Activated CD4-positive, alpha-beta memory T cell treated with anti-CD3 and anti-CD28 coated beads, Interleukin-2, amount 10 ng/mL, durations not matched to agents 7 days and 5 days (primary cell): ENCODE measurements around the gene BOC. TPM values are rescaled to one million over a fixed set of nuclear protein-coding genes. Genes with fewer than 3 reads are reported as not detected.

Source experiments
- CTCF ChIA-PET: fragments of 350-600 bp; sonication (Branson Sonifier 250); formaldehyde crosslinking; loops from one replicate; lab custom pipeline; 2021; ENCODE audit warnings: antibody characterized with exemption, inconsistent platforms; lab: Charles Lee
- POLR2A ChIA-PET: fragments of 350-600 bp; sonication (Branson Sonifier 250); formaldehyde crosslinking; loops from one replicate; lab custom pipeline; 2021; ENCODE audit warnings: antibody characterized with exemption; lab: Charles Lee
- DNase-seq: peaks from one replicate; pipeline ENCODE4 v3.0.0-alpha.2; 2020
- H3K27ac Mint-ChIP-seq: one replicate; pipeline ENCODE4 v1.8.0; 2021; ENCODE audit warnings: mild to moderate bottlenecking, mixed read lengths
- H3K27me3 Mint-ChIP-seq: one replicate; pipeline ENCODE4 v1.8.0; 2021; ENCODE audit warnings: mixed read lengths
- H3K36me3 Mint-ChIP-seq: one replicate; pipeline ENCODE4 v1.8.0; 2021; ENCODE audit warnings: low read depth, mixed read lengths
- H3K4me1 Mint-ChIP-seq: one replicate; pipeline ENCODE4 v1.8.0; 2021; ENCODE audit warnings: mixed read lengths
- H3K4me3 Mint-ChIP-seq: one replicate; pipeline ENCODE4 v1.8.0; 2021; ENCODE audit warnings: mild to moderate bottlenecking, mixed read lengths
- H3K9me3 Mint-ChIP-seq: one replicate; pipeline ENCODE4 v1.8.0; 2021; ENCODE audit warnings: mixed read lengths
- total RNA-seq, 2 experiments: library from RNA; stranded (reverse); gene quantifications; one replicate each; pipeline ENCODE4 v1.2.3, GENCODE V29; 2021

BOC gene
- total RNA-seq, 2 experiments from 2014 or later, result not detected

GRCh38 chr3:113253702-113254101 lies 42.3 kb downstream of the BOC start:
- Mint-ChIP-seq H3K27ac (no peak overlapping the region), H3K9me3 (no peaks in the 10 kb centered on the region), H3K27me3 (peaks cover 6% of the 10 kb centered on the region), H3K36me3 (no peaks in the 10 kb centered on the region), H3K4me3 (no peak overlapping the region), H3K4me1 (peaks cover 6% of the 10 kb centered on the region)
- ChIA-PET CTCF (no interaction called here), POLR2A (no interaction called here)
- no peak for DNase-seq

DNA sequence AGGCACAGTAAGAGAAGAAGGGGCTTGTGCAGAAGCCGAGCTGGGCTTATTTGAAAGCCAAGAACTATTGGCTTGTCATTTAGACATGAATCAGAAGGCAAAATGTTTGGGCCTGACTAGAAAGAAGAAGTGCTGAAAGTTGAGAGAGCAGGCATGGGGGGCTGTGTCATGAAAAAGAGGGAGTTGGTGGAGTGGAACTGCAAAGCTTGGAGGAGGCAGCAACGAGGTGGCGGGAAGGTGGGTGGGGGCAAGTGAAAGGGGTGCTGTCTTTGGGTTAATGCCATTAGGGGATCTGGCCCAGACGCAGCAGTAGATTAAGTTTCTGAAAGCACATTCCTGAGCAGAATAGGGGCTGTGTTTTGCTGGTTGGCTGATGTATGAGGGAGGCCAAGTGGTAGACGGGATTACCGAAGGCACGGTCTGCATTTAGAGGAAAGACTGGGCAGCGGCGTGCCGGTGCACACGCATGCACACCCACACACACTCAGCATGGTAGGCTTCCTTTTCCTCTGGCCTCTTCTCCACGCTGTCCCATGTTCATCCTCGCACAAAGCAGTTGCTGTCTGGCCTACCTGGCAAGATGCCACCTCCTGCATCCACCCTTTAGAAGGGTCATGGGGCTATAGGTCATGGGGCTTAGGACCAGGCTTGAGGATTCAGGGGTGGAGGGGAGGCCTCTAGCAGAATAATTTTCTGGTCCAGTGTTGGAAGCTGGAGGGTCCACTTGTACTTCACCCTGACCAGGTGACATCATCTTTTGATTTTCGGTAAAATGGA lies 43.0 kb downstream of the BOC start:
- CTCF ChIA-PET, result no interaction called here
- H3K4me1 Mint-ChIP-seq, result peaks cover 6% of the 10 kb centered on the region
- H3K27ac Mint-ChIP-seq, result no peak overlapping the region
- POLR2A ChIA-PET, result no interaction called here
- no peaks in the 10 kb centered on the region for H3K9me3 Mint-ChIP-seq
- no peak overlapping the region for H3K4me3 Mint-ChIP-seq
- no peak for DNase-seq
- peaks cover 3% of the 10 kb centered on the region for H3K27me3 Mint-ChIP-seq
- no peaks in the 10 kb centered on the region for H3K36me3 Mint-ChIP-seq

GRCh38 chr3:113255100-113255853 lies 43.9 kb downstream of the BOC start:
- Mint-ChIP-seq H3K9me3 (no peaks in the 10 kb centered on the region), H3K27ac (no peak overlapping the region), H3K36me3 (no peaks in the 10 kb centered on the region), H3K27me3 (peaks cover 3% of the 10 kb centered on the region), H3K4me3 (no peak overlapping the region), H3K4me1 (peaks cover 6% of the 10 kb centered on the region)
- DNase-seq, result no peak
- POLR2A ChIA-PET, result interaction anchor here (0.7 kb wide), 1 partner anchor 72 kb away, joined by 3 read pairs; no protein-coding TSS in a partner anchor
- CTCF ChIA-PET, result interaction anchor here (1.0 kb wide), 1 partner anchor 32 kb away, joined by 4 read pairs; no protein-coding TSS in a partner anchor

GRCh38 chr3:113255854-113256615 lies 44.7 kb downstream of the BOC start:
- POLR2A ChIA-PET, result no interaction called here
- Mint-ChIP-seq H3K27ac (no peak overlapping the region), H3K4me1 (peaks cover 6% of the 10 kb centered on the region), H3K36me3 (no peaks in the 10 kb centered on the region), H3K9me3 (no peaks in the 10 kb centered on the region), H3K27me3 (peaks cover 3% of the 10 kb centered on the region), H3K4me3 (no peak overlapping the region)
- CTCF ChIA-PET, result interaction anchor here (0.7 to 1.0 kb wide), 2 partner anchors 31 to 33 kb away, joined by 3 to 4 read pairs; no protein-coding TSS in a partner anchor
- no peak for DNase-seq

DNA sequence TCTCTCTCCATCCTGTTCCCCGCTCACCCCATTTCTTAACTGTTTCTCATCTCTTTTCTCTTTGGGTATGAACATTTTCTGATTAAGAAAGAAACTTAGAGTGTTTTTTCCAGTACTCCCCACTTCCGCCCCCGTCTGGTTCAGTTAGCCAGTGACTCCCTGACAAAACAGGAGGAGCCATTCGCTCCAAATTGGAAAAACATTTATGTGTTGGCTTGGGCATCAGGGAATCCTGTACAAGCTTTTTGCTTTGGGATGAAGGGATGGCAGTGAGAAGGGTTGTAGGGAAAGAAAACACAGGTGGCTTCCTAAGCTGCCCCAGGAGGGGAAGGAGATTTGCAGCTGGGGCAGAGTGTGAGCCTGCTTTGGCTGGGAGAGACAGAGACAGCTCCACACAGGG lies 47.0 kb downstream of the BOC start:
- no peaks in the 10 kb centered on the region for H3K9me3 Mint-ChIP-seq
- H3K27me3 Mint-ChIP-seq, result peaks cover 5% of the 10 kb centered on the region
- H3K4me3 Mint-ChIP-seq, result no peak overlapping the region
- CTCF ChIA-PET, result interaction anchor here (2.2 kb wide), 1 partner anchor 30 kb away, joined by 8 read pairs; no protein-coding TSS in a partner anchor
- H3K4me1 Mint-ChIP-seq, result peaks cover 6% of the 10 kb centered on the region
- no peak overlapping the region for H3K27ac Mint-ChIP-seq
- POLR2A ChIA-PET, result no interaction called here
- no peaks in the 10 kb centered on the region for H3K36me3 Mint-ChIP-seq
- DNase-seq, result no peak

- no peak overlapping the region for H3K27ac Mint-ChIP-seq
- no peaks in the 10 kb centered on the region for H3K9me3 Mint-ChIP-seq
- ChIA-PET CTCF (interaction anchor here (2.2 kb wide), 1 partner anchor 29 kb away, joined by 8 read pairs; no protein-coding TSS in a partner anchor), POLR2A (no interaction called here)
- DNase-seq, result no peak
- no peak overlapping the region for H3K4me3 Mint-ChIP-seq
- H3K36me3 Mint-ChIP-seq, result no peaks in the 10 kb centered on the region
- H3K27me3 Mint-ChIP-seq, result peaks cover 5% of the 10 kb centered on the region
- peaks cover 6% of the 10 kb centered on the region for H3K4me1 Mint-ChIP-seq
Measured at GRCh38 chr3:113259196-113259595, 47.8 kb downstream of the BOC start.

GRCh38 chr3:113261063-113261625 lies 49.8 kb downstream of the BOC start:
- H3K27me3 Mint-ChIP-seq, result peaks cover 1% of the 10 kb centered on the region
- no peak for DNase-seq
- no peak overlapping the region for H3K4me3 Mint-ChIP-seq
- no peaks in the 10 kb centered on the region for H3K9me3 Mint-ChIP-seq
- CTCF ChIA-PET, result no interaction called here
- H3K27ac Mint-ChIP-seq, result no peak overlapping the region
- H3K36me3 Mint-ChIP-seq, result no peaks in the 10 kb centered on the region
- peaks cover 6% of the 10 kb centered on the region for H3K4me1 Mint-ChIP-seq
- POLR2A ChIA-PET, result no interaction called here

DNA sequence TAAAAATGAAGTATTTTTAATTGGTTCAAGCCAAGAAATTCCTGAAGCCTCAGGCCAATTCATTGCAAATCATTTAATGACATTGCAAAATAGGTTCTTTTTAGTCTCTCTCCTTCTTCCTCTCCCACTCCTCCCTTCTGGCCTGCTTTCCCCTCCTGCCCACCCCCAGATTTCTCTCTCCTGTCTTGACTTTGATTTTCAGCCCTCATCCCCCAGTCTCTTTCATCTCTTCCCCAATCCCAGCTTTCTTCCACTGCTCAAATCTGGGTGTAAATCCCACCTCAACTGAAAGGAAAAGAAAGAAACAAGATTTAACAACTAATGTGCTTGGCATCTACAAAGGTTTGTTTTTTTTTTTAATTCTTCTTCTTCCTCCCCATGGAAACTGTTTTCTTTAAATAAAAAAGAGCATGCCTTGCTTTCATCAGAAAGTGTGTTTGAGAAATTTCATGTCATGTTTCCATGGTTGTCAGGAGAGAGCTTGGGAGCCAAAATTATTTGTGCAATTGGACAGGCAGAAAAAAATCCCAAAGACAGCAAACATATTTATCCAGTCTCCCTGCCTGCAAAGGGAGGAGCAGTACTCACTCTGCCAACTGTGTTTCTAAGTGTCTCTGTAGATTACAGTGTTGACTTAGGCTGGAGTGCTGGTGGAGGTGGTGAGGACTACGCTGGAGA lies 50.4 kb downstream of the BOC start:
- ChIA-PET CTCF (no interaction called here), POLR2A (no interaction called here)
- no peaks in the 10 kb centered on the region for H3K9me3 Mint-ChIP-seq
- no peak overlapping the region for H3K4me3 Mint-ChIP-seq
- H3K4me1 Mint-ChIP-seq, result peaks cover 6% of the 10 kb centered on the region
- H3K36me3 Mint-ChIP-seq, result no peaks in the 10 kb centered on the region
- H3K27me3 Mint-ChIP-seq, result peaks cover 4% of the 10 kb centered on the region
- no peak overlapping the region for H3K27ac Mint-ChIP-seq
- no peak for DNase-seq

DNA sequence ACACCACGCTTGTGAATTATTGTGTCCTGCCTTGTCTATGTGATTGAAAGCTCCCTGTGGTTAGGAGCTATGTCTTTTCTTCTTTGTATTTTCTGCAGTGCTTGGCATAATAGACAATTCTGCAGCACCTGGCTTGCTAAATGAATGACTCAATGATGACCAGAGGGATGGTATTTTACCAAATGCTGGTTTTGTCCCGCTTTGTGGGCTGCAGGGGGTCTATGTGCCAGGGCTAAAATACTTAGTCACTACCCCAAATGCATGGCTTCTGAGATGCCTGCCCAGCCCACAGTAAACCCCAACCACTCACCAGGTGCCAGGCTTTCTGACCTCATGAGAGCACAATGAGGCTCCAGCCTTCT lies 50.9 kb downstream of the BOC start:
- Mint-ChIP-seq H3K27me3 (peaks cover 4% of the 10 kb centered on the region), H3K4me1 (peaks cover 6% of the 10 kb centered on the region), H3K4me3 (no peak overlapping the region), H3K27ac (no peak overlapping the region), H3K36me3 (no peaks in the 10 kb centered on the region), H3K9me3 (no peaks in the 10 kb centered on the region)
- ChIA-PET POLR2A (no interaction called here), CTCF (no interaction called here)
- DNase-seq, result no peak

GRCh38 chr3:113263020-113263419 lies 51.7 kb downstream of the BOC start:
- ChIA-PET CTCF (no interaction called here), POLR2A (no interaction called here)
- no peaks in the 10 kb centered on the region for H3K36me3 Mint-ChIP-seq
- DNase-seq, result no peak
- no peaks in the 10 kb centered on the region for H3K9me3 Mint-ChIP-seq
- no peak overlapping the region for H3K4me3 Mint-ChIP-seq
- peaks cover 2% of the 10 kb centered on the region for H3K4me1 Mint-ChIP-seq
- peaks cover 4% of the 10 kb centered on the region for H3K27me3 Mint-ChIP-seq
- H3K27ac Mint-ChIP-seq, result no peak overlapping the region

DNA sequence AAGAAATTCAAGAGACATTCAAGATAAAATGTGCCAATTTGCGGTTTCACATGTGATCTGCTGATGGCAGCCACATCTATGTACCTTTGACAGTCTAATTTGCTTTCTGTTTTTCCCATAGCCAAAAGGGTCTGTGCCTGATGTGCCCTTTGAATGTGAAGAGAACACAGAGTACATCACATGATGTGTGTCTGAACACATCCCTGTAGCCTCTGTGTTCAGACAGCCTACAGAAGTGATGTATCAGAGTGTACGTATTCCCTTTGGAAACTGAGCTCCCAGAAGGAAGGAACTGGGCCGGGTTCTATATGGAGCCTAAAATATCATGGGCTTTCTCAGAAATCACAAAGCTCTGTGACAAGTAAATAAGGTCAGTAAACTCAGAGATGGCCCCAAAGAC lies 52.4 kb downstream of the BOC start:
- CTCF ChIA-PET, result no interaction called here
- Mint-ChIP-seq H3K4me3 (no peak overlapping the region), H3K4me1 (no peaks in the 10 kb centered on the region), H3K27ac (no peak overlapping the region), H3K36me3 (no peaks in the 10 kb centered on the region), H3K9me3 (no peaks in the 10 kb centered on the region), H3K27me3 (peaks cover 4% of the 10 kb centered on the region)
- POLR2A ChIA-PET, result no interaction called here
- DNase-seq, result no peak

DNA sequence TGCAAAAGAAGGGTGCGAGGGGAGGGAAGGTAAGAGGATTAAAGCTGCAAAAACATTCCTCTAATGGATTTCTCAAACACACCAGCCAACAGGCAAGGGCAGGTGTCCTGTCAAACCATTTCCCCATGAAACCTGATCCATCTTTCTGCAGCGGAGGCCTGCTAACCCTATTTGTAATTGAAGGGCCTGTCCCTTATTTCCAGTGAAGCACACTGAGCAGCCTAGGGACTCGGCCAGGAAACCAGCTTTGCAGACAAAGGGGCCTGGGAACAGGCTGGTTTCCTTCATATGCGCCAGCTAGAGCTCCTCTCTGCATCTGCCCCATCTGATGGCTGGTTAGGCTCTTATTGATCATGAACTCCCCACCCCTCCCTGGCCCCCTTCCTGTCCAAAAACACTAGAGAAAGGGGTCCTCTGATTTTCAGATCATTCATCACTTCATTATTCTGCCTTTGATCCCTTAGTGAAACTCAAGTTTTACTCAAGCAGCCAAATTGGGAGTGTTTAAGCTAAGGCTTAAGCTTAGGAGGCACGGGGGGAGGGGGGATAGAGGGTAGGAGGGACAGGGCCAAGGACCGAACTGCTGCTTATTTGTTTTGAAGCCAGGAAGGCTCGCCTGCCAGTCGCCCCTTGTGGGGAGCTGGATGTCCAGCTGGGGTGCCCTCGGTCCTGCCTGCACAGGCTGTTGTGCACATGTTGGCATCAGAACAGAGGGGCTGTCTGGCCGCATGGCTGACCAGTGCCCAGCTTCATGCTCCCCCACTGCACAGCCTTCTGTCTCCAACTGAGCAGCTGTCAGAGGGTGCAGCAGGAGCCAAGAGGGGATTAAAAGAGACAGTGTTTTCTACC lies 53.1 kb downstream of the BOC start:
- no peak overlapping the region for H3K4me3 Mint-ChIP-seq
- no peak for DNase-seq
- H3K27ac Mint-ChIP-seq, result no peak overlapping the region
- H3K36me3 Mint-ChIP-seq, result no peaks in the 10 kb centered on the region
- no peaks in the 10 kb centered on the region for H3K9me3 Mint-ChIP-seq
- CTCF ChIA-PET, result no interaction called here
- POLR2A ChIA-PET, result no interaction called here
- no peaks in the 10 kb centered on the region for H3K4me1 Mint-ChIP-seq
- H3K27me3 Mint-ChIP-seq, result peaks cover 4% of the 10 kb centered on the region
